ENCODE measurements around the gene MTG2. TPM values are rescaled to one million over a fixed set of nuclear protein-coding genes. Genes with fewer than 3 reads are reported as not detected.

Gene MTG2
- total RNA-seq, 1 donor from 2014 or later, result 21.6 TPM

- DNase-seq (ENCODE audit: missing footprints), result no peak
- intact Hi-C loops (cut with DNase I), result no loop called here
- no peak for ATAC-seq
Observed at GRCh38 chr20:62172666-62173065, 10.2 kb upstream of the MTG2 start.

- ATAC-seq (no peak), DNase-seq (ENCODE audit: missing footprints) (peak; percentile 17)
- intact Hi-C loops (cut with DNase I), result no loop called here
Observed at GRCh38 chr20:62174021-62174804, 8.6 kb upstream of the MTG2 start.

- DNase-seq (ENCODE audit: missing footprints), result peak; percentile 57
Observed at GRCh38 chr20:62174870-62175624, 7.8 kb upstream of the MTG2 start.

GRCh38 chr20:62175711-62176110, 7.1 kb upstream of the MTG2 start:
- intact Hi-C loops (cut with DNase I), result no loop called here

More at GRCh38 chr20:62174870-62175624, 7.8 kb upstream of the MTG2 start:
- no peak for ATAC-seq
- intact Hi-C loops (cut with DNase I), result no loop called here

GRCh38 chr20:62176866-62177265, 6.0 kb upstream of the MTG2 start:
- intact Hi-C loops (cut with DNase I), result no loop called here
- ATAC-seq (no peak), DNase-seq (ENCODE audit: missing footprints) (peak; percentile 21)

More at GRCh38 chr20:62175711-62176110, 7.1 kb upstream of the MTG2 start:
- ATAC-seq (no peak), DNase-seq (ENCODE audit: missing footprints) (peak; percentile 13)

- DNase-seq (ENCODE audit: missing footprints), result no peak
- ATAC-seq, result no peak
- intact Hi-C loops (cut with DNase I), result no loop called here
Observed at GRCh38 chr20:62177307-62177706, 5.5 kb upstream of the MTG2 start.

GRCh38 chr20:62178316-62179161, 4.3 kb upstream of the MTG2 start:
- intact Hi-C loops (cut with DNase I), result no loop called here
- DNase-seq (ENCODE audit: missing footprints), result peak; percentile 11
- no peak for ATAC-seq

- intact Hi-C loops (cut with DNase I), result no loop called here
- ATAC-seq (no peak), DNase-seq (ENCODE audit: missing footprints) (peak; percentile 65)
Observed at GRCh38 chr20:62179162-62179504, 3.7 kb upstream of the MTG2 start.

- no peak for ATAC-seq
- DNase-seq (ENCODE audit: missing footprints), result no peak
- intact Hi-C loops (cut with DNase I), result loop anchor here (2.0 to 10.0 kb wide), 4 partner anchors 39 to 203 kb away; partner anchors contain the start of genes HRH3, PSMA7, RPS21 and SS18L1
Observed at GRCh38 chr20:62181808-62182207, 1.0 kb upstream of the MTG2 start.

- peak; percentile 23 for DNase-seq (ENCODE audit: missing footprints)
- intact Hi-C loops (cut with DNase I), result loop anchor here (5.0 to 10.0 kb wide), 3 partner anchors 41 to 201 kb away; partner anchors contain the start of genes PSMA7, RPS21 and SS18L1
- ATAC-seq, result no peak
Observed at GRCh38 chr20:62183426-62184142, 756 bp downstream of the MTG2 start.

- intact Hi-C loops (cut with DNase I), result loop anchor here (10.0 kb wide), 1 partner anchor 199 kb away; the partner anchor contains the start of gene RPS21
- ATAC-seq (no peak), DNase-seq (ENCODE audit: missing footprints) (no peak)
Observed at GRCh38 chr20:62186096-62186426, 3.2 kb downstream of the MTG2 start.

GRCh38 chr20:62186887-62187866, 4.3 kb downstream of the MTG2 start:
- intact Hi-C loops (cut with DNase I), result loop anchor here (10.0 kb wide), 1 partner anchor 198 kb away; the partner anchor contains the start of gene RPS21
- ATAC-seq (no peak), DNase-seq (ENCODE audit: missing footprints) (peak; percentile 11)

GRCh38 chr20:62190639-62191411, 8.0 kb downstream of the MTG2 start:
- no peak for ATAC-seq
- DNase-seq (ENCODE audit: missing footprints), result peak; percentile 33
- intact Hi-C loops (cut with DNase I), result no loop called here

- peak; percentile 37 for DNase-seq (ENCODE audit: missing footprints)
- ATAC-seq, result peak; percentile 49
- intact Hi-C loops (cut with DNase I), result no loop called here
Observed at GRCh38 chr20:62191781-62192559, 9.1 kb downstream of the MTG2 start.

- ATAC-seq (peak; percentile 43), DNase-seq (ENCODE audit: missing footprints) (peak; percentile 34)
- intact Hi-C loops (cut with DNase I), result no loop called here
Observed at GRCh38 chr20:62192635-62193034, 9.8 kb downstream of the MTG2 start.

Data from Right ventricle myocardium inferior (tissue), 1 donor.